SK-N-SH treated with all-trans-retinoic acid at 6 μM for 48 hours (cell line): ENCODE data around the gene XDH.

Experiments used
- ATAC-seq: fragments of 200-7000 bp; cut with Tn5 transposase; 3 replicates; pipeline ENCODE4 v1.9.1; 2020; ENCODE audit warnings: mild to moderate bottlenecking, moderate library complexity
- ARNTL ChIP-seq: fragments of 450-650 bp; formaldehyde crosslinking; IDR thresholded peaks from 2 replicates; pipeline ENCODE4 v1.5.0; 2020; ENCODE audit warnings: low read depth, mild to moderate bottlenecking, moderate library complexity, borderline replicate concordance
- BACH2 ChIP-seq: fragments of 250-450 bp; sonication (Bioruptor Pico); IDR thresholded peaks from 2 replicates; pipeline ENCODE4 v1.9.0; 2021; ENCODE audit warnings: mild to moderate bottlenecking, borderline replicate concordance
- CSDC2 ChIP-seq: fragments of 250-450 bp; sonication (Bioruptor Pico); IDR thresholded peaks from 2 replicates; pipeline ENCODE4 v1.5.0; 2020; ENCODE audit warnings: mild to moderate bottlenecking, moderate library complexity
- ISL1 ChIP-seq: fragments of 250-450 bp; sonication (Bioruptor Pico); IDR thresholded peaks from 2 replicates; pipeline ENCODE4 v2.1.2; 2022; ENCODE audit warnings: mild to moderate bottlenecking, moderate library complexity
- OSR1 ChIP-seq: fragments of 250-450 bp; sonication (Bioruptor Pico); IDR thresholded peaks from 2 replicates; pipeline ENCODE4 v1.8.0; 2022; ENCODE audit warnings: moderate library complexity, mild to moderate bottlenecking, inconsistent platforms
- PPARA ChIP-seq: fragments of 250-450 bp; sonication (Bioruptor Pico); IDR thresholded peaks from 2 replicates; pipeline ENCODE4 v1.5.0; 2020; ENCODE audit warnings: mild to moderate bottlenecking, borderline replicate concordance
- RARB ChIP-seq: fragments of 250-450 bp; sonication (Bioruptor Pico); IDR thresholded peaks from 2 replicates; pipeline ENCODE4 v1.8.0; 2021; ENCODE audit warnings: mild to moderate bottlenecking, moderate library complexity
- SNAI2 ChIP-seq: fragments of 250-450 bp; sonication (Bioruptor Pico); IDR thresholded peaks from 2 replicates; pipeline ENCODE4 v1.5.0; 2020; ENCODE audit warnings: mild to moderate bottlenecking, moderate library complexity
- TCF4 ChIP-seq: fragments of 250-450 bp; sonication (Bioruptor Pico); IDR thresholded peaks from 2 replicates; pipeline ENCODE4 v1.8.0; 2021; ENCODE audit warnings: mild to moderate bottlenecking, moderate library complexity, borderline replicate concordance
- TOX ChIP-seq: fragments of 250-450 bp; sonication (Bioruptor Pico); IDR thresholded peaks from 2 replicates; pipeline ENCODE4 v1.8.0; 2021; ENCODE audit warnings: mild to moderate bottlenecking, moderate library complexity, borderline replicate concordance
- ZFP3 ChIP-seq: fragments of 250-450 bp; sonication (Bioruptor Pico); IDR thresholded peaks from 2 replicates; pipeline ENCODE4 v1.5.0; 2020; ENCODE audit warnings: mild to moderate bottlenecking, moderate library complexity
- ZFP30 ChIP-seq: fragments of 450-650 bp; formaldehyde crosslinking; IDR thresholded peaks from 2 replicates; pipeline ENCODE4 v1.5.0; 2022; ENCODE audit warnings: mild to moderate bottlenecking, moderate library complexity
- ZNF565 ChIP-seq: fragments of 450-650 bp; formaldehyde crosslinking; conservative IDR thresholded peaks from 2 replicates; pipeline ENCODE4 v1.5.0; 2020; ENCODE audit warnings: low read depth, mild to moderate bottlenecking, moderate library complexity
- ZNF70 ChIP-seq: fragments of 450-650 bp; formaldehyde crosslinking; IDR thresholded peaks from 2 replicates; pipeline ENCODE4 v1.5.0; 2020; ENCODE audit warnings: mild to moderate bottlenecking, moderate library complexity
- ZNF8 ChIP-seq: fragments of 450-650 bp; formaldehyde crosslinking; IDR thresholded peaks from 2 replicates; pipeline ENCODE4 v1.5.0; 2020; ENCODE audit warnings: mild to moderate bottlenecking, moderate library complexity
- TF ChIP-seq, protein P1 (sequence below): fragments of 250-450 bp; sonication (Bioruptor Pico); IDR thresholded peaks from 2 replicates; pipeline ENCODE4 v1.8.0; 2020; ENCODE audit warnings: mild to moderate bottlenecking, moderate library complexity, borderline replicate concordance
- TF ChIP-seq, protein P2 (sequence below): fragments of 250-450 bp; sonication (Bioruptor Pico); IDR thresholded peaks from 2 replicates; pipeline ENCODE4 v1.8.0; 2021; ENCODE audit warnings: low read depth, mild to moderate bottlenecking, moderate library complexity, borderline replicate concordance
- TF ChIP-seq, protein P3 (sequence below): fragments of 250-450 bp; sonication (Bioruptor Pico); IDR thresholded peaks from 2 replicates; pipeline ENCODE4 v1.5.1; 2021; ENCODE audit warnings: mild to moderate bottlenecking, moderate library complexity
- TF ChIP-seq, protein P4 (sequence below): fragments of 250-450 bp; sonication (Bioruptor Pico); IDR thresholded peaks from 2 replicates; pipeline ENCODE4 v1.5.0; 2020; ENCODE audit warnings: mild to moderate bottlenecking, moderate library complexity
- TF ChIP-seq, protein P5 (sequence below): fragments of 250-450 bp; sonication (Bioruptor Pico); IDR thresholded peaks from 2 replicates; pipeline ENCODE4 v1.5.1; 2020; ENCODE audit warnings: low read depth, mild to moderate bottlenecking, moderate library complexity

Gene XDH

DNA sequence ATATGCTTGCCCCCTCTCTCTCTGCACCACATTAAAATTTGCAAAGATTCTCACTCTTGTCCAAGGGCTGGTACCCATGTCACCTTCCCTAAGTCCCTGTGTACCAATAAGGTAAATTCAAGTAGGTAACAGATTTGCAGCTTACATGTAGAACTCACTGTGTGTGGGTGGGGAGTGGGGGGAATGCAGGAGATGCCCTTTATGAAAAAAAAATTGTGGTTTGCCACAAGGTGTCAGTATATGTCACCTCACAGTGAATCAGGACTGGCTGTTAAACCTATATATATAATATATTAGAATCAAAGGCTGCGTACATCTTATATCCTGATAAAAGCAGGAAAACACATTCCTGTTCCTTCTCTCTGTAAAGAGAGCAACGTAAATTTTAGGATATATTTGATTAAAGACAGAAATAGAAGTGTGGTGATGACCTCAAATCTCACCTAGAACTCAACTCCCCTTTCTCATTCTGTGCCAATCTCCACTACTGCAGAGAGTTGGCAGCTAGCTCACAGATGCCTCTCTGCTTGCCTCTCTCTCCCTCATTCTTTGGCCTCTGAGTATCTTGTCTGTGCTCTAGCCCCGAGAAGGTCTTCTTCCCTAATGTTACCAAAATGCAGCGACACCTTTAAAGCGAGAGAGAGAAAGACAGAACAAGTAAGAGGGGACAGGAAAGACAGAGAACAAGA is 536 bp downstream of the XDH start:
- peak; percentile 63; the same call in 2 of the 3 replicates for ATAC-seq
- TF ChIP-seq, protein P1, sequence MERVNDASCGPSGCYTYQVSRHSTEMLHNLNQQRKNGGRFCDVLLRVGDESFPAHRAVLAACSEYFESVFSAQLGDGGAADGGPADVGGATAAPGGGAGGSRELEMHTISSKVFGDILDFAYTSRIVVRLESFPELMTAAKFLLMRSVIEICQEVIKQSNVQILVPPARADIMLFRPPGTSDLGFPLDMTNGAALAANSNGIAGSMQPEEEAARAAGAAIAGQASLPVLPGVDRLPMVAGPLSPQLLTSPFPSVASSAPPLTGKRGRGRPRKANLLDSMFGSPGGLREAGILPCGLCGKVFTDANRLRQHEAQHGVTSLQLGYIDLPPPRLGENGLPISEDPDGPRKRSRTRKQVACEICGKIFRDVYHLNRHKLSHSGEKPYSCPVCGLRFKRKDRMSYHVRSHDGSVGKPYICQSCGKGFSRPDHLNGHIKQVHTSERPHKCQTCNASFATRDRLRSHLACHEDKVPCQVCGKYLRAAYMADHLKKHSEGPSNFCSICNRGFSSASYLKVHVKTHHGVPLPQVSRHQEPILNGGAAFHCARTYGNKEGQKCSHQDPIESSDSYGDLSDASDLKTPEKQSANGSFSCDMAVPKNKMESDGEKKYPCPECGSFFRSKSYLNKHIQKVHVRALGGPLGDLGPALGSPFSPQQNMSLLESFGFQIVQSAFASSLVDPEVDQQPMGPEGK (CRISPR knock-in tag) = no peak
- TF ChIP-seq BACH2 (CRISPR knock-in tag) = no peak
- TF ChIP-seq SNAI2 (CRISPR knock-in tag) = no peak
- no peak for TF ChIP-seq ARNTL (CRISPR knock-in tag)
- TF ChIP-seq OSR1 = no peak
- TF ChIP-seq ZNF565 (CRISPR knock-in tag) = no peak
- TF ChIP-seq, protein P2, sequence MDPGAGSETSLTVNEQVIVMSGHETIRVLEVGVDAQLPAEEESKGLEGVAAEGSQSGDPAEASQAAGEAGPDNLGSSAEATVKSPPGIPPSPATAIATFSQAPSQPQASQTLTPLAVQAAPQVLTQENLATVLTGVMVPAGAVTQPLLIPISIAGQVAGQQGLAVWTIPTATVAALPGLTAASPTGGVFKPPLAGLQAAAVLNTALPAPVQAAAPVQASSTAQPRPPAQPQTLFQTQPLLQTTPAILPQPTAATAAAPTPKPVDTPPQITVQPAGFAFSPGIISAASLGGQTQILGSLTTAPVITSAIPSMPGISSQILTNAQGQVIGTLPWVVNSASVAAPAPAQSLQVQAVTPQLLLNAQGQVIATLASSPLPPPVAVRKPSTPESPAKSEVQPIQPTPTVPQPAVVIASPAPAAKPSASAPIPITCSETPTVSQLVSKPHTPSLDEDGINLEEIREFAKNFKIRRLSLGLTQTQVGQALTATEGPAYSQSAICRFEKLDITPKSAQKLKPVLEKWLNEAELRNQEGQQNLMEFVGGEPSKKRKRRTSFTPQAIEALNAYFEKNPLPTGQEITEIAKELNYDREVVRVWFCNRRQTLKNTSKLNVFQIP (CRISPR knock-in tag) = no peak
- TF ChIP-seq ISL1 (CRISPR knock-in tag) = no peak
- no peak for TF ChIP-seq ZFP3 (CRISPR knock-in tag)
- no peak for TF ChIP-seq ZNF8 (CRISPR knock-in tag)
- TF ChIP-seq, protein P3, sequence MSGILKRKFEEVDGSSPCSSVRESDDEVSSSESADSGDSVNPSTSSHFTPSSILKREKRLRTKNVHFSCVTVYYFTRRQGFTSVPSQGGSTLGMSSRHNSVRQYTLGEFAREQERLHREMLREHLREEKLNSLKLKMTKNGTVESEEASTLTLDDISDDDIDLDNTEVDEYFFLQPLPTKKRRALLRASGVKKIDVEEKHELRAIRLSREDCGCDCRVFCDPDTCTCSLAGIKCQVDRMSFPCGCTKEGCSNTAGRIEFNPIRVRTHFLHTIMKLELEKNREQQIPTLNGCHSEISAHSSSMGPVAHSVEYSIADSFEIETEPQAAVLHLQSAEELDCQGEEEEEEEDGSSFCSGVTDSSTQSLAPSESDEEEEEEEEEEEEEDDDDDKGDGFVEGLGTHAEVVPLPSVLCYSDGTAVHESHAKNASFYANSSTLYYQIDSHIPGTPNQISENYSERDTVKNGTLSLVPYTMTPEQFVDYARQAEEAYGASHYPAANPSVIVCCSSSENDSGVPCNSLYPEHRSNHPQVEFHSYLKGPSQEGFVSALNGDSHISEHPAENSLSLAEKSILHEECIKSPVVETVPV = no peak
- TF ChIP-seq, protein P4, sequence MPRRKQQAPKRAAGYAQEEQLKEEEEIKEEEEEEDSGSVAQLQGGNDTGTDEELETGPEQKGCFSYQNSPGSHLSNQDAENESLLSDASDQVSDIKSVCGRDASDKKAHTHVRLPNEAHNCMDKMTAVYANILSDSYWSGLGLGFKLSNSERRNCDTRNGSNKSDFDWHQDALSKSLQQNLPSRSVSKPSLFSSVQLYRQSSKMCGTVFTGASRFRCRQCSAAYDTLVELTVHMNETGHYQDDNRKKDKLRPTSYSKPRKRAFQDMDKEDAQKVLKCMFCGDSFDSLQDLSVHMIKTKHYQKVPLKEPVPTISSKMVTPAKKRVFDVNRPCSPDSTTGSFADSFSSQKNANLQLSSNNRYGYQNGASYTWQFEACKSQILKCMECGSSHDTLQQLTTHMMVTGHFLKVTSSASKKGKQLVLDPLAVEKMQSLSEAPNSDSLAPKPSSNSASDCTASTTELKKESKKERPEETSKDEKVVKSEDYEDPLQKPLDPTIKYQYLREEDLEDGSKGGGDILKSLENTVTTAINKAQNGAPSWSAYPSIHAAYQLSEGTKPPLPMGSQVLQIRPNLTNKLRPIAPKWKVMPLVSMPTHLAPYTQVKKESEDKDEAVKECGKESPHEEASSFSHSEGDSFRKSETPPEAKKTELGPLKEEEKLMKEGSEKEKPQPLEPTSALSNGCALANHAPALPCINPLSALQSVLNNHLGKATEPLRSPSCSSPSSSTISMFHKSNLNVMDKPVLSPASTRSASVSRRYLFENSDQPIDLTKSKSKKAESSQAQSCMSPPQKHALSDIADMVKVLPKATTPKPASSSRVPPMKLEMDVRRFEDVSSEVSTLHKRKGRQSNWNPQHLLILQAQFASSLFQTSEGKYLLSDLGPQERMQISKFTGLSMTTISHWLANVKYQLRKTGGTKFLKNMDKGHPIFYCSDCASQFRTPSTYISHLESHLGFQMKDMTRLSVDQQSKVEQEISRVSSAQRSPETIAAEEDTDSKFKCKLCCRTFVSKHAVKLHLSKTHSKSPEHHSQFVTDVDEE (CRISPR knock-in tag) = no peak
- TF ChIP-seq TCF4 (CRISPR knock-in tag) = no peak
- no peak for TF ChIP-seq RARB (CRISPR knock-in tag)
- no peak for TF ChIP-seq CSDC2
- TF ChIP-seq ZNF70 = no peak
- no peak for TF ChIP-seq ZFP30 (CRISPR knock-in tag)
- no peak for TF ChIP-seq TOX (CRISPR knock-in tag)

DNA sequence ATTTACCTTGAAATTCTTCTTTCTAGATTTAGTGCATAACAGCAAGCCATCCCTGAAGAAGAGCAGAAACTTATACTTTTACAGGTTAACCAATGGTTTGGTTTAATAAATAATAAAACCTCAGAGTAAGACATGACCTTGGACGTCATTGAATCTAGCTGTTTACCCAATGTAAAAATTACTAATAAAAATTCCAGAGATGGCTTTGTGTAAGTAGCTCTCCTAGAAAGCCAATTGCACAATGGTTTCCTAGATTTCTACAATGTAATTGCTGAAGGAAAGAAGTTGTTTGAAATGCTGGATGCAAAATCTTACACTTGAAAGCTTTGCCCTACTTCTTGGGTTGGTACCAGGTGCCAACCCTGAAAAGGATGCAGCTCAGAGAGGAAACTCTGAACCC is 1.5 kb downstream of the XDH start:
- TF ChIP-seq, protein P5, sequence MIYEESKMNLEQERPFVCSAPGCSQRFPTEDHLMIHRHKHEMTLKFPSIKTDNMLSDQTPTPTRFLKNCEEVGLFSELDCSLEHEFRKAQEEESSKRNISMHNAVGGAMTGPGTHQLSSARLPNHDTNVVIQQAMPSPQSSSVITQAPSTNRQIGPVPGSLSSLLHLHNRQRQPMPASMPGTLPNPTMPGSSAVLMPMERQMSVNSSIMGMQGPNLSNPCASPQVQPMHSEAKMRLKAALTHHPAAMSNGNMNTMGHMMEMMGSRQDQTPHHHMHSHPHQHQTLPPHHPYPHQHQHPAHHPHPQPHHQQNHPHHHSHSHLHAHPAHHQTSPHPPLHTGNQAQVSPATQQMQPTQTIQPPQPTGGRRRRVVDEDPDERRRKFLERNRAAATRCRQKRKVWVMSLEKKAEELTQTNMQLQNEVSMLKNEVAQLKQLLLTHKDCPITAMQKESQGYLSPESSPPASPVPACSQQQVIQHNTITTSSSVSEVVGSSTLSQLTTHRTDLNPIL (CRISPR knock-in tag) = no peak
- TF ChIP-seq CSDC2 (no peak), ZFP3 (CRISPR knock-in tag) (no peak), RARB (CRISPR knock-in tag) (no peak), TCF4 (CRISPR knock-in tag) (no peak)
- no peak for ATAC-seq

DNA sequence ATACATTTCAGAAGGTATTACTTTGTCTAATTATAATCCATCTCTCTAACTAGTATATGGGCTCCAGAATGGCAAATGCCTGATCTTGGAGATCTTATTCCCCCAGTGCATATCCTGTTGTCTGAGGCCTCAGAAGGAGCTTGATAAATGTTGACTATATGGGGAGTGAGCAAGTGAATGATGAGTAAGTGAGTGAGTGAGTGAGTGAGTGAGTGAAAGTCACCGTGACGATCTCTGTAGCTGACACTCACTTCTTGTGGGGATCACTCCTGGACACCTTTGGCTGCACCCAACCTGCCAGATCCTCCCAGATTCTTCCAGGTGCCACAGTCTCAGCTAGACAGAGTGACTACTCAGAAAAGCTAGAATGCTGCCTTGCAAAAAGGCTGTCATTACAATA is 2.8 kb downstream of the XDH start:
- no peak for ATAC-seq
- TF ChIP-seq ZNF70 (no peak), OSR1 (no peak), ZNF565 (CRISPR knock-in tag) (no peak), TCF4 (CRISPR knock-in tag) (no peak), BACH2 (CRISPR knock-in tag) (no peak), ZFP3 (CRISPR knock-in tag) (no peak), PPARA (CRISPR knock-in tag) (no peak), ZFP30 (CRISPR knock-in tag) (no peak), ZNF8 (CRISPR knock-in tag) (no peak)
- TF ChIP-seq, protein P4 (CRISPR knock-in tag) = no peak
- TF ChIP-seq, protein P2 (CRISPR knock-in tag) = no peak
- TF ChIP-seq, protein P3 = no peak
